Spleen (tissue), 11 donors: Measurements from ENCODE around the gene CSRP2. TPM values are rescaled to one million over a fixed set of nuclear protein-coding genes. Genes with fewer than 3 reads are reported as not detected.

ENCODE experiments used
- DNase-seq: peaks from one replicate; pipeline ENCODE4 v3.0.0-alpha.2; 2020
- H3K27ac ChIP-seq, 8 donors: fragments of 200-600 bp; sonication (generic) in 7 of 8; 1 replicate in 4 of 8; 2 replicates in 4 of 8; pipeline versions ENCODE4 v1.5.0 to v1.8.0; 2016 to 2021; ENCODE audit warnings: inconsistent platforms in 4 of 8, mild to moderate bottlenecking in 4 of 8, moderate library complexity in 1 of 8
- H3K27me3 ChIP-seq, 7 donors: fragments of 200-600 bp; sonication (generic) in 6 of 7; replicated peaks in 1 of 7; 1 replicate in 4 of 7; 2 replicates in 3 of 7; pipeline versions ENCODE4 v1.5.0 to v1.8.0; 2016 to 2021; ENCODE audit warnings: inconsistent platforms in 3 of 7, mild to moderate bottlenecking in 1 of 7
- H3K36me3 ChIP-seq, 6 donors: fragments of 200-600 bp; sonication (generic) in 5 of 6; 1 replicate in 4 of 6; 2 replicates in 2 of 6; pipeline versions ENCODE4 v1.5.0 to v1.8.0; 2016 to 2021; ENCODE audit warnings: inconsistent platforms in 2 of 6
- H3K4me1 ChIP-seq, 6 donors: fragments of 200-600 bp; sonication (generic) in 5 of 6; 1 replicate in 3 of 6; 2 replicates in 3 of 6; pipeline versions ENCODE4 v1.5.0 to v1.8.0; 2016 to 2021; ENCODE audit warnings: inconsistent platforms in 3 of 6
- H3K4me3 ChIP-seq, 8 donors: fragments of 200-600 bp; sonication (generic) in 7 of 8; 1 replicate in 4 of 8; 2 replicates in 4 of 8; pipeline versions ENCODE4 v1.5.0 to v1.8.0; 2016 to 2021; ENCODE audit warnings: inconsistent platforms in 4 of 8, mild to moderate bottlenecking in 4 of 8, moderate library complexity in 2 of 8
- H3K9me3 ChIP-seq, 8 donors: fragments of 200-600 bp; sonication (generic) in 7 of 8; 1 replicate in 4 of 8; 2 replicates in 4 of 8; pipeline versions ENCODE4 v1.5.0 to v1.8.0; 2016 to 2021; ENCODE audit warnings: inconsistent platforms in 4 of 8
- CTCF ChIP-seq, 11 experiments: fragments of 200-600 bp in 7 of 11; fragments of 450-650 bp in 4 of 11; sonication (generic) in 4 of 11; IDR thresholded peaks in 8 of 11; conservative IDR thresholded peaks in 3 of 11; 1 replicate in 7 of 11; 2 replicates in 4 of 11; pipeline versions ENCODE4 v1.4.0 to v1.8.0; 2016 to 2021; ENCODE audit warnings: antibody characterized with exemption in 11 of 11, inconsistent platforms in 4 of 11, mild to moderate bottlenecking in 1 of 11
- POLR2A ChIP-seq, 3 donors: fragments of 450-650 bp; IDR thresholded peaks; one replicate each; pipeline ENCODE4 v1.5.1; 2017; ENCODE audit warnings: antibody characterized with exemption in 3 of 3, mild to moderate bottlenecking in 1 of 3
- POLR2AphosphoS5 ChIP-seq, 3 donors: sonication (generic); formaldehyde crosslinking; IDR thresholded peaks; one replicate each; pipeline ENCODE4 v1.5.1; 2017; ENCODE audit warnings: antibody characterized with exemption in 3 of 3
- WGBS, 5 donors: extraction: QIAGEN DNeasy Blood & Tissue Kit in 3 of 5; methylation state at CpG; one replicate each; pipeline versions ENCODE4 v1.1.5 to v1.1.7; 2013 to 2018; 5-methylcytosine and 5-hydroxymethylcytosine counted together
- intact Hi-C: fragments of 100-400 bp; cut with DNase I; formaldehyde crosslinking; loops from one replicate; pipeline ENCODE4 v1.15.0; 2023; ENCODE audit warnings: low total_unique reads
- polyA plus RNA-seq, 3 donors: library from polyadenylated mRNA; stranded (reverse); fragments of 200-250 nt; gene quantifications; one replicate each; pipeline ENCODE4 v1.2.1, GENCODE V29; 2013
- total RNA-seq, 7 donors: library from RNA; depleted of rRNA in 3 of 7; stranded (reverse); fragments of >200 nt in 3 of 7; fragmentation: NEBNext Ultra II Directional in 4 of 7; extraction: Animal tissue kit (Norgen Biotek cat#: 25700) in 4 of 7; gene quantifications; one replicate each; pipeline versions ENCODE4 v1.1.0 to v1.2.1, GENCODE V29; 2016 to 2021
- donor health status: healthy with polysubstance abuse.
- donor health status: DM: no; HTN: no; CAD: no; lungs with moderate emphysema.
- donor health status: DM: no; HTN: no; CAD: no.
- donor health status: Bipolar disorder and iron deficiency.
- donor health status: healthy.
- donor health status: DM: no; HTN: no; CAD: no.
- donor health status: DM: yes; HTN: yes; CAD: no.

The CSRP2 gene
- total and polyA plus RNA-seq, 10 donors: 8.9 to 38.6 (median 19.6) TPM

DNA sequence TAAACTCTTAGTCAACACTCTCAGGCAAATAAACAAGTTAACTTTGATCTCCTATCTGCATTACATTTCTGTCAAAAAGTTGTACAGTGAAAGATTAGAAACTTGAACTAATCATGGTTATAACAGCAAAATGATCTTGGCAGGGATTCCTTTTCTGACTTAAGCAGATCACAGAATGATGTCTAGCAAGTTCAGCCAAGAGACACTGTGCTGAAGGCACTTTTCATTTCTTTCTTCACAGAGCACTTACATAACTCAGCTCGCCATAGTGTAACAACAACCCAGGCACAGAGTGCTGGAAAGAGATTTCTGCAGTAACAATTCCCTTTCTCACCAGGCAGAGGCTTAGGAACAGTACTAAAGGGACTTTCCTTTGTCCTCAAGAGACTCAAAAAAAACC, 19.6 kb upstream of the CSRP2 start:
- intact Hi-C loops: no loop called here
- H3K4me3 ChIP-seq: no peak overlapping the region
- H3K9me3 ChIP-seq: peaks cover 0 to 12% (median 6%) of the 10 kb centered on the region in 8 donors
- H3K27ac ChIP-seq: peak overlapping the region in 1 of 8 donors; percentile 23
- WGBS, 5 donors: 59 to 86% (median 83%) methylated on average over 1 of the region's 1 CpG
- H3K27me3 ChIP-seq: no peaks in the 10 kb centered on the region
- DNase-seq: no peak
- no peak for TF ChIP-seq POLR2A (IDR thresholded peaks at IDR 0.05)
- no peaks in the 10 kb centered on the region for H3K36me3 ChIP-seq
- H3K4me1 ChIP-seq: peaks cover 0 to 8% (median 0%) of the 10 kb centered on the region in 6 donors

DNA sequence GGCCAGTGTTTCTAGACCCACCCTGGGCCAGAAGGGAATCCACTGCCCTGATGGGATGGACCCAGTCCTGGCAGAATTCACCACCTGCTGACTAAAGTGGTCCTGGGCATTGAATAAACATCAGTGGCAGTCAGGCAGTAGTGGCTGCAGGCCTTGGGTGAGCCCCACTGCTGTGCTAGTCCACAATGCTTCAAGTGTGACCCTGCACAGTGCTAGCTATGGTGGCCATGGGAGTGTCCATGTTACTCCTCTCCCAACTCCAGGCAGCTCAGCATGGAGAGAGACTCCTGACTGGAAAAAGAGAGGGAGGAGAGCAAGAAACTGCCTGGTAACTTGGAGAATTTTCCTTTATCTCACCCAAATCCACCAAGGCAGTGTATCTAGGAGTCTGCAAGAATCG, 17.5 kb upstream of the CSRP2 start:
- Histone ChIP-seq H3K36me3 (no peaks in the 10 kb centered on the region), H3K4me3 (no peak overlapping the region), H3K4me1 (peaks cover 0 to under 1% (median 0%) of the 10 kb centered on the region in 6 donors), H3K27me3 (peaks cover 0 to 6% (median 0%) of the 10 kb centered on the region in 7 donors), H3K9me3 (peaks cover 0 to 12% (median 6%) of the 10 kb centered on the region in 8 donors), H3K27ac (no peak overlapping the region)
- no peak for DNase-seq
- intact Hi-C loops: no loop called here
- WGBS, 5 donors: 92 to 100% (median 95%) methylated on average over 1 of the region's 1 CpG
- TF ChIP-seq POLR2AphosphoS5 (IDR thresholded peaks at IDR 0.05) (no peak), POLR2A (IDR thresholded peaks at IDR 0.05) (no peak), CTCF (IDR thresholded peaks at IDR 0.05 in 8 of 11, conservative IDR thresholded peaks at IDR 0.05 in 3 of 11) (no peak)

DNA sequence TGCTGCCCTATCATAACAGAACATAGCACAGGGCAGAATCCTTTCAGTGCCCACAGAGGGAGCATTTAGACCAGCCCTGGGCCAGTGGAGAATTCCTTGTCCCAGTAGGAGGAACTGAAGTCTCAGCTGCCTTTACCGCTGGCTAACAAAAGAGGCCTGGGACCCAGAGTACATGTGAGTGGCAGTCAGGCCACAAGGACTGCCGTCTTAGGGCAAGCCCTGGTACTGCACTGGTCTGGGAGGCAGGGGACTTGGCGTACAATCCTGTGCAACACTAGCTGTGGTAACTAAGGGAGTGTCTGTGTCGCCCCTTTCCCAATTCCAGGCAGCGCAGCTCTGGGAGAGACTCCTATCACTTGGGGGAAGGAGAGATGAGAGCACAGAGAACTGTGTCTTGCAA, 17.0 kb upstream of the CSRP2 start:
- peaks cover 0 to 12% (median 6%) of the 10 kb centered on the region in 8 donors for H3K9me3 ChIP-seq
- no peak overlapping the region for H3K27ac ChIP-seq
- H3K4me1 ChIP-seq: no peaks in the 10 kb centered on the region
- no peak overlapping the region for H3K4me3 ChIP-seq
- WGBS, 5 donors: 94 to 97% (median 95%) methylated on average over 5 of the region's 5 CpGs
- TF ChIP-seq CTCF (IDR thresholded peaks at IDR 0.05 in 8 of 11, conservative IDR thresholded peaks at IDR 0.05 in 3 of 11): no peak
- TF ChIP-seq POLR2A (IDR thresholded peaks at IDR 0.05): no peak
- TF ChIP-seq POLR2AphosphoS5 (IDR thresholded peaks at IDR 0.05): no peak
- intact Hi-C loops: no loop called here
- DNase-seq: no peak
- H3K27me3 ChIP-seq: peaks cover 0 to 6% (median 0%) of the 10 kb centered on the region in 7 donors
- no peaks in the 10 kb centered on the region for H3K36me3 ChIP-seq

- Histone ChIP-seq H3K4me1 (no peaks in the 10 kb centered on the region), H3K27me3 (peaks cover 0 to 6% (median 0%) of the 10 kb centered on the region in 7 donors), H3K27ac (no peak overlapping the region), H3K9me3 (peaks cover 0 to 12% (median 6%) of the 10 kb centered on the region in 8 donors), H3K4me3 (no peak overlapping the region), H3K36me3 (no peaks in the 10 kb centered on the region)
- 88 to 94% (median 92%) methylated on average over 3 of the region's 3 CpGs for WGBS, 5 donors
- intact Hi-C loops: no loop called here
- DNase-seq: no peak
- TF ChIP-seq POLR2AphosphoS5 (IDR thresholded peaks at IDR 0.05): no peak
- no peak for TF ChIP-seq CTCF (IDR thresholded peaks at IDR 0.05 in 8 of 11, conservative IDR thresholded peaks at IDR 0.05 in 3 of 11)
- TF ChIP-seq POLR2A (IDR thresholded peaks at IDR 0.05): no peak
Observed at GRCh38 chr12:76891609-76892008, 12.8 kb upstream of the CSRP2 start.
